Measurements from ENCODE around the gene UPP2. TPM values are rescaled to one million over a fixed set of nuclear protein-coding genes. Genes with fewer than 3 reads are reported as not detected.

Gene UPP2
- total RNA-seq, 2 donors from 2014 or later = not detected

DNA sequence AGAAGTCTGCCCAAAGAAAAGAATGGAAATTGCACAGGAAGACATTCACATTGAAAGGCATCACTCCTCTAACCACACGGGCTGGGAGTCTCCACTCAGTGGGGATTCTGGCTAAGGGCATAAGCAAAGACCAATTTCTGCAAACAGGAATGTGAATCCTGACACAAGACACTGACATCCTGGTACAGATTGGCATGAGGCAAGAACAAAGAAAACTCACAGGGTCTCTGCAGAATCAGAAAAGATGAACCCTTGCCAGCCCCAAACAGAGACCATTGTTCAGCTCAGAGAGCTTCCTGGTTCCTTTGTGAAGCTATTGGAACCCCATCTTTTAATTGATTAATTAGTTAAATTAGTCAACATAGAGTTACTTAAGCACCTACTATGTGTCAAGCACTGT is 82.3 kb downstream of the UPP2 start:
- no peak for DNase-seq (ENCODE audit: low spot score)
- intact Hi-C loops (cut with DNase I) = no loop called here

DNA sequence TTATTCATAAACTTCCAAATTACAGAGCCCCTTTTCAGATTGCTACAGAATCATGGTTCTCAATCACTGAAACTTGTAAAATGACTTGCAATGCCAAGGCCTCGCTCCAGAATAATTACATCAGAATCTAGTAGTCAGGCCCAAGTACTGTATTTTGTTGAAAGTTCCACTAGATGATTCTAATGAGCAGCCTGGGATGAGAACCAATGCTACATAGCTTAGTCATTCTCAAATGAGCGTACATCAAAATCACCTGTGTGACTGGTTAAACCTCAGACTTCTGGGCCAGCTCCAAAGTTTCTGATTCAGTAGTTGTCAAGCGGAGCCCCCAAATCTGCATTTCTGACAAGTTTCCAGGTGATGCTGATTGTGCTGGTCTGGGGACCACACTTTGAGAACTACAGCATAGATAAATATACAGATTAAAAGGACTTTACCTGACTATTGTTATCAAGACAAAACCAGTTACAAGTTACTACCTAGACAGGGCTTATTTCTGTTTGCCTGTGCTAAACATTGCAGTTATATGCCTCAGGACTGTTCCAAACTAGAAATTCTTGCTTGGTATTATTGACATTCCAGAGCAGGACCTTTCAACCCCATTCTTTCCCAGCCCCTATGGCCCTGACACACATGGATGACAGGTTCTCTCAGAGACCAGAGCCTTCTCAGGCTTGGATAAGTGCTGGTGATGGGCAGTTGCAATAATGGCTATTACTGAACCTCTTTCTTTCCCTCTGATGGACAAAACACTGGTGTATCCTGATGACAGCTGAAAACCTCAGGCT is 83.1 kb downstream of the UPP2 start:
- DNase-seq (ENCODE audit: low spot score) = no peak
- intact Hi-C loops (cut with DNase I) = no loop called here

Other genes with a start within 250 kb of the UPP2 start
- gene ACVR1, start 225.5 kb upstream of the UPP2 start, total RNA-seq = 10 to 100 TPM; 67.4 to 70.3 TPM